GM12873 (cell line): Measurements from ENCODE around the gene TNFAIP8.

Experiments
- CTCF ChIP-seq: IDR thresholded peaks from 2 replicates; pipeline ENCODE4 v1.5.1; 2012; ENCODE audit warnings: low read depth, mild to moderate bottlenecking, moderate library complexity, low read length, control low read depth; ENCODE audit not compliant: insufficient read depth; ENCODE audit errors: missing control alignments

Gene TNFAIP8

GRCh38 chr5:119322312-119322947 lies 33.4 kb upstream of the TNFAIP8 start:
- no peak for TF ChIP-seq CTCF

- TF ChIP-seq CTCF = no peak
Measured at GRCh38 chr5:119322948-119323537, 32.8 kb upstream of the TNFAIP8 start.

GRCh38 chr5:119323601-119324000 lies 32.2 kb upstream of the TNFAIP8 start:
- TF ChIP-seq CTCF = no peak

GRCh38 chr5:119324842-119325241 lies 31.0 kb upstream of the TNFAIP8 start:
- TF ChIP-seq CTCF = no peak

DNA sequence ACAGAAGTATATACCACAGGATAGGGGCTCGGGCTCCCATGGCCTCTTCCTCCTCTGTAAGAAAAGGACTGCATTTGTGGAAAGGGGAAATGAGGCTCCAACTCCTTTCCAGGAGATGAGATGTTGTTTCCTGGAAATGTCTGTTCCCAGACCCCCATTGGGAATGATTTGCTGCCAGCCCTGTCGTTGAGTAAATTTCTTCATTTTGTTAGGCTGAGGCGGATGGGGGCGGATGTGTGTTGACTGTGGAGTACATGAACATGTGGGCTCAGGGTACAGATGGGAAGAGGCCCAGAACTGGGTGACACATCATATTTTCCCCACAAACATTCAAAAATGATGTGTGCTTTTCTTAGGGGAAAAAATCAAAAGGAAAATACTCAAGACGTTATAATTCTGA lies 28.8 kb upstream of the TNFAIP8 start:
- no peak for TF ChIP-seq CTCF

GRCh38 chr5:119328753-119329602 lies 26.8 kb upstream of the TNFAIP8 start:
- no peak for TF ChIP-seq CTCF

- TF ChIP-seq CTCF = no peak
Measured at GRCh38 chr5:119329666-119330065, 26.2 kb upstream of the TNFAIP8 start.
